ENCODE results near the gene HLA-DQA2.
"Not testable (repeated sequence)": the region's sequence is repeated elsewhere in the genome, so short reads cannot be mapped to it uniquely, and the experiment has no call there.

HLA-DQA2 gene

GRCh38 chr6:32779036-32779435 lies 37.8 kb downstream of the HLA-DQA2 start:
- Histone ChIP-seq H3K27me3 (ENCODE audit: low read depth, low read length) (no peaks in the 10 kb centered on the region), H3K27ac (ENCODE audit: low read length) (no peak overlapping the region), H3K36me3 (ENCODE audit: control insufficient read depth in 1 of 2, insufficient read depth in 2 of 2, low read length in 2 of 2) (no peaks in the 10 kb centered on the region), H3K4me3 (ENCODE audit: low read depth in 1 of 2, low read length in 2 of 2) (no peak overlapping the region), H3K9me3 (ENCODE audit: control insufficient read depth in 1 of 2, low read length in 2 of 2) (no peaks in the 10 kb centered on the region), H3K4me1 (ENCODE audit: control insufficient read depth in 1 of 2, insufficient read depth in 2 of 2, low read length in 2 of 2) (no peaks in the 10 kb centered on the region)

- not testable (repeated sequence) for H3K4me1 ChIP-seq (ENCODE audit: control insufficient read depth in 1 of 2, insufficient read depth in 2 of 2, low read length in 2 of 2); H3K36me3 ChIP-seq (ENCODE audit: control insufficient read depth in 1 of 2, insufficient read depth in 2 of 2, low read length in 2 of 2); H3K27me3 ChIP-seq (ENCODE audit: low read depth, low read length); H3K4me3 ChIP-seq (ENCODE audit: low read depth in 1 of 2, low read length in 2 of 2); H3K9me3 ChIP-seq (ENCODE audit: control insufficient read depth in 1 of 2, low read length in 2 of 2); H3K27ac ChIP-seq (ENCODE audit: low read length)
These were observed 41.7 kb downstream of the HLA-DQA2 start for GRCh38 chr6:32782923-32783322.

GRCh38 chr6:32785781-32786533 lies 44.8 kb downstream of the HLA-DQA2 start:
- H3K27me3 ChIP-seq (ENCODE audit: low read depth, low read length) = no peaks in the 10 kb centered on the region

GRCh38 chr6:32790306-32790705 lies 49.1 kb downstream of the HLA-DQA2 start:
- Histone ChIP-seq H3K9me3 (ENCODE audit: control insufficient read depth in 1 of 2, low read length in 2 of 2) (no peaks in the 10 kb centered on the region), H3K27ac (ENCODE audit: low read length) (no peak overlapping the region), H3K36me3 (ENCODE audit: control insufficient read depth in 1 of 2, insufficient read depth in 2 of 2, low read length in 2 of 2) (no peaks in the 10 kb centered on the region), H3K27me3 (ENCODE audit: low read depth, low read length) (no peaks in the 10 kb centered on the region), H3K4me3 (ENCODE audit: low read depth in 1 of 2, low read length in 2 of 2) (no peak overlapping the region), H3K4me1 (ENCODE audit: control insufficient read depth in 1 of 2, insufficient read depth in 2 of 2, low read length in 2 of 2) (no peaks in the 10 kb centered on the region)

More at GRCh38 chr6:32785781-32786533, 44.8 kb downstream of the HLA-DQA2 start:
- H3K27ac ChIP-seq (ENCODE audit: low read length) = no peak overlapping the region
- no peaks in the 10 kb centered on the region for H3K36me3 ChIP-seq (ENCODE audit: control insufficient read depth in 1 of 2, insufficient read depth in 2 of 2, low read length in 2 of 2)
- no peaks in the 10 kb centered on the region for H3K4me1 ChIP-seq (ENCODE audit: control insufficient read depth in 1 of 2, insufficient read depth in 2 of 2, low read length in 2 of 2)
- H3K9me3 ChIP-seq (ENCODE audit: control insufficient read depth in 1 of 2, low read length in 2 of 2) = no peaks in the 10 kb centered on the region
- H3K4me3 ChIP-seq (ENCODE audit: low read depth in 1 of 2, low read length in 2 of 2) = no peak overlapping the region

GRCh38 chr6:32792901-32793435 lies 51.8 kb downstream of the HLA-DQA2 start:
- no peaks in the 10 kb centered on the region for H3K9me3 ChIP-seq (ENCODE audit: control insufficient read depth in 1 of 2, low read length in 2 of 2)
- no peaks in the 10 kb centered on the region for H3K4me1 ChIP-seq (ENCODE audit: control insufficient read depth in 1 of 2, insufficient read depth in 2 of 2, low read length in 2 of 2)
- no peak overlapping the region for H3K27ac ChIP-seq (ENCODE audit: low read length)
- no peaks in the 10 kb centered on the region for H3K27me3 ChIP-seq (ENCODE audit: low read depth, low read length)
- no peak overlapping the region for H3K4me3 ChIP-seq (ENCODE audit: low read depth in 1 of 2, low read length in 2 of 2)
- H3K36me3 ChIP-seq (ENCODE audit: control insufficient read depth in 1 of 2, insufficient read depth in 2 of 2, low read length in 2 of 2) = no peaks in the 10 kb centered on the region

GRCh38 chr6:32794510-32794909 lies 53.3 kb downstream of the HLA-DQA2 start:
- no peaks in the 10 kb centered on the region for H3K4me1 ChIP-seq (ENCODE audit: control insufficient read depth in 1 of 2, insufficient read depth in 2 of 2, low read length in 2 of 2)
- no peak overlapping the region for H3K27ac ChIP-seq (ENCODE audit: low read length)
- H3K4me3 ChIP-seq (ENCODE audit: low read depth in 1 of 2, low read length in 2 of 2) = no peak overlapping the region
- no peaks in the 10 kb centered on the region for H3K27me3 ChIP-seq (ENCODE audit: low read depth, low read length)
- H3K9me3 ChIP-seq (ENCODE audit: control insufficient read depth in 1 of 2, low read length in 2 of 2) = no peaks in the 10 kb centered on the region
- no peaks in the 10 kb centered on the region for H3K36me3 ChIP-seq (ENCODE audit: control insufficient read depth in 1 of 2, insufficient read depth in 2 of 2, low read length in 2 of 2)
